ENCODE data around the gene FAM169A.

- no peak for TF ChIP-seq EZH2 (IDR thresholded peaks at IDR 0.05; ENCODE audit: insufficient read depth, low read length)
- no peak for TF ChIP-seq CTCF (IDR thresholded peaks at IDR 0.05; ENCODE audit: insufficient read depth, low read depth, low read length)
These were observed 10.0 kb upstream of the FAM169A start for GRCh38 chr5:74875994-74876791.

Data from astrocyte (in vitro differentiated cells and primary cell).